Endodermal cell (in vitro differentiated cells): ENCODE results near the gene NKX1-2. TPM values are rescaled to one million over a fixed set of nuclear protein-coding genes. Genes with fewer than 3 reads are reported as not detected.

Experiments used
- DNase-seq: peaks from one replicate; pipeline ENCODE4 v3.0.0-alpha.2; 2017
- H3K27ac ChIP-seq: 2 replicates; pipeline ENCODE4 v1.5.1; 2013; ENCODE audit warnings: mild to moderate bottlenecking, low read depth, low read length, moderate library complexity
- H3K27me3 ChIP-seq: 2 replicates; pipeline ENCODE4 v1.6.1; 2013; ENCODE audit warnings: mild to moderate bottlenecking, low read length, moderate library complexity; ENCODE audit not compliant: insufficient read depth, control insufficient read depth, poor library complexity, severe bottlenecking
- H3K36me3 ChIP-seq: 2 replicates; pipeline ENCODE4 v1.7.0; 2013; ENCODE audit warnings: mild to moderate bottlenecking, low read length, moderate library complexity; ENCODE audit not compliant: control insufficient read depth, insufficient read depth
- H3K4me1 ChIP-seq: one replicate; pipeline ENCODE4 v1.7.0; 2013; ENCODE audit warnings: low read length; ENCODE audit not compliant: control insufficient read depth, insufficient read depth
- H3K4me3 ChIP-seq: 2 replicates; pipeline ENCODE4 v1.5.1; 2013; ENCODE audit warnings: mild to moderate bottlenecking, low read length, moderate library complexity
- H3K9ac ChIP-seq: 2 replicates; pipeline ENCODE4 v1.6.1; 2013; ENCODE audit warnings: mild to moderate bottlenecking, low read length, moderate library complexity; ENCODE audit not compliant: poor library complexity, severe bottlenecking; ENCODE audit errors: extremely low read depth
- H3K9me3 ChIP-seq: 2 replicates; pipeline ENCODE4 v1.6.1; 2013; ENCODE audit warnings: mild to moderate bottlenecking, low read length, moderate library complexity; ENCODE audit not compliant: control insufficient read depth
- H3K27ac Mint-ChIP-seq: 2 replicates; pipeline ENCODE4 v1.8.0; 2020; ENCODE audit warnings: mixed read lengths
- H3K27me3 Mint-ChIP-seq: 2 replicates; pipeline ENCODE4 v1.8.0; 2021; ENCODE audit warnings: mild to moderate bottlenecking, mixed read lengths; ENCODE audit not compliant: insufficient read depth
- H3K36me3 Mint-ChIP-seq: 2 replicates; pipeline ENCODE4 v1.8.0; 2020; ENCODE audit warnings: low read depth, mixed read lengths
- H3K4me1 Mint-ChIP-seq: 2 replicates; pipeline ENCODE4 v1.8.0; 2020; ENCODE audit warnings: mixed read lengths
- H3K4me3 Mint-ChIP-seq: 2 replicates; pipeline ENCODE4 v1.8.0; 2020; ENCODE audit warnings: mild to moderate bottlenecking, moderate library complexity, mixed read lengths
- H3K9me3 Mint-ChIP-seq: 2 replicates; pipeline ENCODE4 v1.8.0; 2020; ENCODE audit warnings: mild to moderate bottlenecking, mixed read lengths
- WGBS, 2 experiments: methylation state at CpG; one replicate each; pipeline versions ENCODE4 v1.1.5 to v1.1.7; 2013; ENCODE audit warnings: missing lambda C conversion rate in 2 of 2, mixed read lengths in 1 of 2; ENCODE audit not compliant: insufficient coverage in 1 of 2, insufficient read length in 1 of 2; 5-methylcytosine and 5-hydroxymethylcytosine counted together
- total RNA-seq, 2 donors: library from RNA; stranded (reverse); fragmentation: NEBNext Ultra II Directional in 1 of 2; extraction: Animal tissue kit (Norgen Biotek cat#: 25700) in 1 of 2; gene quantifications; 2 replicates in 1 of 2; 3 replicates in 1 of 2; pipeline ENCODE4 v1.2.1, GENCODE V29; 2021
- TF ChIP-seq, protein P1 (sequence below): fragments of 200-600 bp; sonication (generic); conservative IDR thresholded peaks from 2 replicates; pipeline ENCODE4 v1.5.0; 2021; ENCODE audit warnings: antibody characterized with exemption, mild to moderate bottlenecking

Gene NKX1-2
- total RNA-seq, 2 donors from 2014 or later: 2.3 to 3.3 TPM

DNA sequence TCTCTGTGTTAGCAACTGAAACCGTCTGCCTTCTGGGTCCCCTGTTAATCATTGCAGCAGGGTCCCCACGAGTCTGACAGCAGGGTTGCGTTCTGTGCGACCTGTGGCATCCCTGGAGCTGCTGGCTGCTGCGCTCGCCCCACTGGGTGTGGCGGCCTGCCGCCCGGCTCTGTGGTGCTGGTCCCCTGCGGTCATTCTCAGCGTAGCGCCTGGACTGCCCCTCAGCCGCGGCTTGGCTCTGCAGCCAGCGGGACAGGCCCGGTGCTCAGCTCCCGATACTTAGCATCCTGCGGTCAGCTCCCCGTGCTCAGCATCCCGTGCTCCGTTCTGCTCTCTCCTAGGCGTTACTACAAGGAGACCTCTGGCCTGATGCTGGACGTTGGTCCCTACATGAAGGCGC, 46.8 kb upstream of the NKX1-2 start:
- H3K27me3 Mint-ChIP-seq: no peaks in the 10 kb centered on the region
- Histone ChIP-seq H3K4me1 (no peaks in the 10 kb centered on the region), H3K9me3 (peaks cover 8% of the 10 kb centered on the region), H3K9ac (no peak overlapping the region), H3K27me3 (no peaks in the 10 kb centered on the region), H3K27ac (no peak overlapping the region), H3K36me3 (peaks cover 4% of the 10 kb centered on the region), H3K4me3 (no peak overlapping the region)
- H3K4me1 Mint-ChIP-seq: no peaks in the 10 kb centered on the region
- H3K27ac Mint-ChIP-seq: no peak overlapping the region
- no peak overlapping the region for H3K4me3 Mint-ChIP-seq
- peaks cover 14% of the 10 kb centered on the region for H3K9me3 Mint-ChIP-seq
- no peak for DNase-seq
- WGBS, 2 experiments: 90 to 94% methylated on average over 22 to 24 of the region's 24 CpGs
- TF ChIP-seq, protein P1, sequence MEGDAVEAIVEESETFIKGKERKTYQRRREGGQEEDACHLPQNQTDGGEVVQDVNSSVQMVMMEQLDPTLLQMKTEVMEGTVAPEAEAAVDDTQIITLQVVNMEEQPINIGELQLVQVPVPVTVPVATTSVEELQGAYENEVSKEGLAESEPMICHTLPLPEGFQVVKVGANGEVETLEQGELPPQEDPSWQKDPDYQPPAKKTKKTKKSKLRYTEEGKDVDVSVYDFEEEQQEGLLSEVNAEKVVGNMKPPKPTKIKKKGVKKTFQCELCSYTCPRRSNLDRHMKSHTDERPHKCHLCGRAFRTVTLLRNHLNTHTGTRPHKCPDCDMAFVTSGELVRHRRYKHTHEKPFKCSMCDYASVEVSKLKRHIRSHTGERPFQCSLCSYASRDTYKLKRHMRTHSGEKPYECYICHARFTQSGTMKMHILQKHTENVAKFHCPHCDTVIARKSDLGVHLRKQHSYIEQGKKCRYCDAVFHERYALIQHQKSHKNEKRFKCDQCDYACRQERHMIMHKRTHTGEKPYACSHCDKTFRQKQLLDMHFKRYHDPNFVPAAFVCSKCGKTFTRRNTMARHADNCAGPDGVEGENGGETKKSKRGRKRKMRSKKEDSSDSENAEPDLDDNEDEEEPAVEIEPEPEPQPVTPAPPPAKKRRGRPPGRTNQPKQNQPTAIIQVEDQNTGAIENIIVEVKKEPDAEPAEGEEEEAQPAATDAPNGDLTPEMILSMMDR: no peak
- peaks cover 29% of the 10 kb centered on the region for H3K36me3 Mint-ChIP-seq

DNA sequence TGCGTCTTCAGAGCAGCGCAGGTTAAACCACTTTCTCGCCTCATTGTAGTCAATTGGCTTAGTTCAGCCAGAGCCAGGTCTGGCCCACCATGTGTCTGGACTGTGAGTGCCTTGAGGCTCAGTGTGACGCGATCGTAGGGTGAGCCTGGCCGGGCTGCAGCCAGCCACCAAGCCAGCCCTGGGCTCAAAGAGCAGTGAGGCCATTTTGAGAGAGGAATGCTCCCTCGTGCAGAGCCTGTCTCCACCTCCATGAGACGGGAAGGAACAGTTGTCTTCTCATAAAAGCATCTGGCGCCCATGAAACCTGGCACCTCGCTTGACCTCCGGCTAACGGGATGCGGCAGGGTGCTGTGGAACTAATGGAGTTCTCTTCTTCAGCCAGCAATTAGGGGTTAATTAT, 46.3 kb upstream of the NKX1-2 start:
- no peak overlapping the region for H3K9ac ChIP-seq
- H3K4me1 ChIP-seq: no peaks in the 10 kb centered on the region
- no peaks in the 10 kb centered on the region for H3K27me3 Mint-ChIP-seq
- no peaks in the 10 kb centered on the region for H3K4me1 Mint-ChIP-seq
- H3K9me3 ChIP-seq: peaks cover 7% of the 10 kb centered on the region
- peaks cover 26% of the 10 kb centered on the region for H3K36me3 Mint-ChIP-seq
- no peak overlapping the region for H3K4me3 Mint-ChIP-seq
- H3K27ac ChIP-seq: no peak overlapping the region
- no peaks in the 10 kb centered on the region for H3K27me3 ChIP-seq
- H3K27ac Mint-ChIP-seq: no peak overlapping the region
- 93 to 96% methylated on average over 14 of the region's 14 CpGs for WGBS, 2 experiments
- DNase-seq: no peak
- TF ChIP-seq, protein P1: no peak
- peaks cover 4% of the 10 kb centered on the region for H3K36me3 ChIP-seq
- H3K4me3 ChIP-seq: no peak overlapping the region
- peaks cover 10% of the 10 kb centered on the region for H3K9me3 Mint-ChIP-seq

DNA sequence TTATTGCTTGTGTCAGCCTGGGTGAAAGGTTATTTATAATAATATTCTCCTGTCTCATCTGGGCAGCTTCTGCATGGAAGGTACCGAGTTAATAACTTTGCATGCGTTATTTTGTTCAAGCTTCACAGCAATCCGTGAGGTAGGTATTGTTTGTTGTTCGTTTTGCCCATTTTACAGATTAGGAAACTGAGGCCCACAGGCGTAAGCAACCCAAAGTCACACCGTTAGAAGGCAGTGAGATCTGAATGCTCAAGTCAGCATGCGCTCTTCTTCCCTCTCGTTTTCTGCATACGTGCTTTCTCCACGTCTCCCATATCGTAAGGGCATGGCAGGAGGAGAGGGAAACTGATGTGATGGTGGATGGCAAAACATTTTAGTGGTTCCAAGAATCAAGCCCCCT, 45.9 kb upstream of the NKX1-2 start:
- H3K4me1 ChIP-seq: no peaks in the 10 kb centered on the region
- no peaks in the 10 kb centered on the region for H3K27me3 Mint-ChIP-seq

More for the DNA sequence above, 45.9 kb upstream of the NKX1-2 start:
- Histone ChIP-seq H3K4me3 (no peak overlapping the region), H3K27ac (no peak overlapping the region), H3K9ac (no peak overlapping the region), H3K9me3 (peaks cover 3% of the 10 kb centered on the region), H3K27me3 (no peaks in the 10 kb centered on the region), H3K36me3 (peaks cover 2% of the 10 kb centered on the region)
- Mint-ChIP-seq H3K27ac (no peak overlapping the region), H3K4me1 (no peaks in the 10 kb centered on the region), H3K4me3 (no peak overlapping the region), H3K9me3 (peaks cover 6% of the 10 kb centered on the region), H3K36me3 (peaks cover 24% of the 10 kb centered on the region)
- WGBS, 2 experiments: 95 to 97% methylated on average over 8 to 11 of the region's 11 CpGs
- DNase-seq: no peak
- TF ChIP-seq, protein P1: no peak
